CD14-positive monocyte (primary cell): ENCODE results near the gene HPS1. TPM values are rescaled to one million over a fixed set of nuclear protein-coding genes. Genes with fewer than 3 reads are reported as not detected.

Source experiments
- DNase-seq, 3 donors: peaks; one replicate each; pipeline ENCODE4 v3.0.0-alpha.2; 2011 to 2022
- H2AFZ ChIP-seq: 2 replicates; pipeline ENCODE4 v1.6.0; 2012; ENCODE audit warnings: mild to moderate bottlenecking, low read depth, low read length, inconsistent platforms; ENCODE audit not compliant: insufficient read depth, poor library complexity, severe bottlenecking
- H3K27ac ChIP-seq, 2 donors: 1 replicate in 1 of 2; 2 replicates in 1 of 2; pipeline ENCODE4 v1.5.1; 2012 to 2013; ENCODE audit warnings: low read length in 2 of 2, control low read depth in 1 of 2, inconsistent platforms in 1 of 2, low read depth in 1 of 2, mild to moderate bottlenecking in 1 of 2
- H3K27me3 ChIP-seq, 2 donors: one replicate each; pipeline versions ENCODE4 v1.6.0 to v1.6.1; 2011 to 2013; ENCODE audit warnings: low read length in 2 of 2; ENCODE audit not compliant: control insufficient read depth in 2 of 2, insufficient read depth in 2 of 2
- H3K36me3 ChIP-seq, 2 donors: replicated peaks in 1 of 2; 1 replicate in 1 of 2; 2 replicates in 1 of 2; pipeline versions ENCODE4 v1.5.1 to v1.6.1; 2012 to 2013; ENCODE audit warnings: low read length in 2 of 2, control low read depth in 1 of 2, inconsistent platforms in 1 of 2, mild to moderate bottlenecking in 1 of 2; ENCODE audit not compliant: insufficient read depth in 2 of 2, control insufficient read depth in 1 of 2
- H3K4me1 ChIP-seq, 2 donors: 1 replicate in 1 of 2; 2 replicates in 1 of 2; pipeline versions ENCODE4 v1.5.1 to v1.6.1; 2012 to 2013; ENCODE audit warnings: low read length in 2 of 2, control low read depth in 1 of 2, inconsistent platforms in 1 of 2, mild to moderate bottlenecking in 1 of 2, moderate library complexity in 1 of 2; ENCODE audit not compliant: insufficient read depth in 2 of 2, control insufficient read depth in 1 of 2
- H3K4me2 ChIP-seq: replicated peaks from 2 replicates; pipeline ENCODE3; 2012; ENCODE audit warnings: low read length, moderate library complexity, mild to moderate bottlenecking; ENCODE audit not compliant: poor library complexity, severe bottlenecking; ENCODE audit errors: extremely low read depth
- H3K4me3 ChIP-seq, 3 experiments: fragments of 200-600 bp in 1 of 3; sonication (generic) in 1 of 3; replicated peaks in 1 of 3; 1 replicate in 2 of 3; 2 replicates in 1 of 3; pipeline ENCODE4 v1.5.1; 2011 to 2013; ENCODE audit warnings: low read length in 3 of 3, mild to moderate bottlenecking in 3 of 3, control low read depth in 2 of 3, low read depth in 2 of 3, inconsistent platforms in 1 of 3, moderate library complexity in 1 of 3
- H3K79me2 ChIP-seq: 2 replicates; pipeline ENCODE4 v1.6.0; 2012; ENCODE audit warnings: mild to moderate bottlenecking, control low read depth, inconsistent platforms, low read length, moderate library complexity; ENCODE audit not compliant: insufficient read depth
- H3K9ac ChIP-seq: 2 replicates; pipeline ENCODE4 v1.6.0; 2017; ENCODE audit warnings: low read length, mild to moderate bottlenecking; ENCODE audit not compliant: insufficient read depth, poor library complexity, severe bottlenecking
- H3K9me3 ChIP-seq, 2 donors: replicated peaks in 1 of 2; 1 replicate in 1 of 2; 2 replicates in 1 of 2; pipeline versions ENCODE4 v1.5.1 to v1.6.1; 2012 to 2013; ENCODE audit warnings: low read length in 2 of 2, control low read depth in 1 of 2; ENCODE audit not compliant: control insufficient read depth in 1 of 2, insufficient read depth in 1 of 2
- H4K20me1 ChIP-seq: 2 replicates; pipeline ENCODE4 v1.6.0; 2012; ENCODE audit warnings: mild to moderate bottlenecking, low read length, control low read depth, moderate library complexity; ENCODE audit not compliant: insufficient read depth
- H3K27ac Mint-ChIP-seq, 7 donors: one replicate each; pipeline ENCODE4 v1.8.0; 2020; ENCODE audit warnings: mild to moderate bottlenecking in 7 of 7, mixed read lengths in 7 of 7, moderate library complexity in 6 of 7, inconsistent platforms in 2 of 7
- H3K27me3 Mint-ChIP-seq, 3 donors: one replicate each; pipeline ENCODE4 v1.8.0; 2021 to 2022; ENCODE audit warnings: low read depth in 3 of 3, mild to moderate bottlenecking in 3 of 3, mixed read lengths in 3 of 3, moderate library complexity in 3 of 3, inconsistent platforms in 1 of 3
- H3K36me3 Mint-ChIP-seq, 2 donors: one replicate each; pipeline ENCODE4 v1.8.0; 2020; ENCODE audit warnings: mixed read lengths in 2 of 2, inconsistent platforms in 1 of 2, mild to moderate bottlenecking in 1 of 2
- H3K4me1 Mint-ChIP-seq: one replicate; pipeline ENCODE4 v1.8.0; 2020; ENCODE audit warnings: mild to moderate bottlenecking, mixed read lengths
- H3K4me3 Mint-ChIP-seq, 2 donors: one replicate each; pipeline ENCODE4 v1.8.0; 2020; ENCODE audit warnings: mild to moderate bottlenecking in 2 of 2, mixed read lengths in 2 of 2, moderate library complexity in 1 of 2
- H3K9me3 Mint-ChIP-seq, 7 donors: one replicate each; pipeline ENCODE4 v1.8.0; 2020 to 2022; ENCODE audit warnings: mixed read lengths in 7 of 7, mild to moderate bottlenecking in 6 of 7, moderate library complexity in 6 of 7, inconsistent platforms in 2 of 7
- WGBS: methylation state at CpG from one replicate; pipeline ENCODE4 v1.1.5; 2013; ENCODE audit warnings: missing lambda C conversion rate; ENCODE audit not compliant: insufficient coverage; 5-methylcytosine and 5-hydroxymethylcytosine counted together
- intact Hi-C, 2 donors: fragments of 100-400 bp; cut with micrococcal nuclease; formaldehyde crosslinking; loops; one replicate each; pipeline versions ENCODE4 v1.15.0 to v1.15.1; 2023
- polyA plus RNA-seq, 3 donors: library from polyadenylated mRNA; depleted of rRNA in 1 of 3; unstranded in 2 of 3; stranded (reverse) in 1 of 3; fragments of 300-500 nt in 2 of 3; fragments of >200 nt in 1 of 3; fragmentation: Illumina TruSeq in 2 of 3; gene quantifications; 1 replicate in 2 of 3; 2 replicates in 1 of 3; pipeline ENCODE4 v1.2.3, GENCODE V29; 2012 to 2021
- TF ChIP-seq, protein P1 (sequence below): fragments of 200-600 bp; IDR thresholded peaks from one replicate; pipeline ENCODE4 v1.8.0; 2022; ENCODE audit warnings: antibody characterized with exemption, mild to moderate bottlenecking

HPS1 gene
- polyA plus RNA-seq, 3 donors, result 73.0 to 135 (median 85.2) TPM

DNA sequence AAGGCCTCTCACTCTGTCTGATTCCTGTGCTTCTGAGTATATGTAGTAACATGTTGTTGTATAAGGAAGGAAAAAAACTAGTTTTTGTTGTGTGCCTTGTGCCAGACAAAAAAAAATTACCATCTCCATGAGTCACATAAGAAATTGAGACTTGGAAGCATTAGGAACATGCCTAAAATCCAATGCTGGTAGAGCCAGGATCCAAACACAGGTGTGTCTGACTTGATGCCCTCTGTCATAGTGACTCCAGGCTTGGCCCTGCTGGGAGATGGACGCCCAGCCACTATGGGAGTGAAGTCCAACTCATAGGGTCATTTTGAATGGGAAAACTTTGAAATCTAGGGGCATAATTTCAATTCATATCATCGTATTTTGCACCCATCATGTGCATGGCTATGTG is 69.7 kb downstream of the HPS1 start:
- no peak overlapping the region for H3K9ac ChIP-seq
- no peak overlapping the region for H3K4me3 Mint-ChIP-seq
- peaks cover 6% of the 10 kb centered on the region for H3K4me1 Mint-ChIP-seq
- H3K79me2 ChIP-seq, result no peaks in the 10 kb centered on the region
- H2AFZ ChIP-seq, result no peak overlapping the region
- H3K36me3 Mint-ChIP-seq, result no peaks in the 10 kb centered on the region
- no CpG with 5 or more reads among the region's 2 CpGs for WGBS
- no peaks in the 10 kb centered on the region for H3K4me1 ChIP-seq
- peak overlapping the region in 1 of 7 donors; percentile 17 for H3K27ac Mint-ChIP-seq
- DNase-seq, result no peak
- H3K4me3 ChIP-seq, result no peak overlapping the region
- no peak overlapping the region for H3K4me2 ChIP-seq
- H3K27me3 ChIP-seq, result no peaks in the 10 kb centered on the region
- H3K36me3 ChIP-seq, result no peaks in the 10 kb centered on the region
- peaks cover 0 to 9% (median 3%) of the 10 kb centered on the region in 7 donors for H3K9me3 Mint-ChIP-seq
- intact Hi-C loops, result no loop called here
- TF ChIP-seq, protein P1, sequence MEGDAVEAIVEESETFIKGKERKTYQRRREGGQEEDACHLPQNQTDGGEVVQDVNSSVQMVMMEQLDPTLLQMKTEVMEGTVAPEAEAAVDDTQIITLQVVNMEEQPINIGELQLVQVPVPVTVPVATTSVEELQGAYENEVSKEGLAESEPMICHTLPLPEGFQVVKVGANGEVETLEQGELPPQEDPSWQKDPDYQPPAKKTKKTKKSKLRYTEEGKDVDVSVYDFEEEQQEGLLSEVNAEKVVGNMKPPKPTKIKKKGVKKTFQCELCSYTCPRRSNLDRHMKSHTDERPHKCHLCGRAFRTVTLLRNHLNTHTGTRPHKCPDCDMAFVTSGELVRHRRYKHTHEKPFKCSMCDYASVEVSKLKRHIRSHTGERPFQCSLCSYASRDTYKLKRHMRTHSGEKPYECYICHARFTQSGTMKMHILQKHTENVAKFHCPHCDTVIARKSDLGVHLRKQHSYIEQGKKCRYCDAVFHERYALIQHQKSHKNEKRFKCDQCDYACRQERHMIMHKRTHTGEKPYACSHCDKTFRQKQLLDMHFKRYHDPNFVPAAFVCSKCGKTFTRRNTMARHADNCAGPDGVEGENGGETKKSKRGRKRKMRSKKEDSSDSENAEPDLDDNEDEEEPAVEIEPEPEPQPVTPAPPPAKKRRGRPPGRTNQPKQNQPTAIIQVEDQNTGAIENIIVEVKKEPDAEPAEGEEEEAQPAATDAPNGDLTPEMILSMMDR, result no peak
- H4K20me1 ChIP-seq, result no peaks in the 10 kb centered on the region
- peaks cover 1 to 12% (median 10%) of the 10 kb centered on the region in 3 donors for H3K27me3 Mint-ChIP-seq
- H3K9me3 ChIP-seq, result peaks cover 0 to 5% of the 10 kb centered on the region in 2 donors
- H3K27ac ChIP-seq, result no peak overlapping the region

DNA sequence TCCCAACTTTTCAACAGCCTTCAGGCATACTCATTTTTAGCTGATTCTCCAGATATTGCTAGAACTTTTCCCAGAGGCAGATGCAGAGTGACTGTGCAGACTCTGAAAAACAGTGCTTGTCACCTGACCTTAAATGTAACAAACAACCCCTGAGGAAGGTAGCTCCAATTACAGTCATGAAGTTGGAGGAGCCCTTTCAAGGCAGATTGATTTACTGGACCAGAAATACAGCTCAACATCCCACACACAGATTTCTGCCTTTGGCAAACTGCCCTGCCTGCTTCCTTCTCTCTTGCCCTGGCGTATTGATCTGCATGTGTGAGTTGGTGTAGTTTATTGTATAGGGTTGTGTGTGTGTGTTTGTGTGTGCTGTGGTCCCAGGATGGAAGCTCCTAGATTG is 70.2 kb downstream of the HPS1 start:
- Histone ChIP-seq H3K4me1 (no peaks in the 10 kb centered on the region), H3K9ac (no peak overlapping the region), H4K20me1 (no peaks in the 10 kb centered on the region), H2AFZ (no peak overlapping the region), H3K4me3 (no peak overlapping the region), H3K27ac (no peak overlapping the region), H3K79me2 (no peaks in the 10 kb centered on the region), H3K36me3 (no peaks in the 10 kb centered on the region), H3K9me3 (peaks cover 0 to 5% of the 10 kb centered on the region in 2 donors), H3K4me2 (no peak overlapping the region), H3K27me3 (no peaks in the 10 kb centered on the region)
- no CpG with 5 or more reads among the region's 1 CpG for WGBS
- H3K4me1 Mint-ChIP-seq, result peaks cover 6% of the 10 kb centered on the region
- no peaks in the 10 kb centered on the region for H3K36me3 Mint-ChIP-seq
- TF ChIP-seq, protein P1, result no peak
- H3K27ac Mint-ChIP-seq, result no peak overlapping the region
- H3K27me3 Mint-ChIP-seq, result peaks cover 1 to 12% (median 11%) of the 10 kb centered on the region in 3 donors
- intact Hi-C loops, result no loop called here
- peaks cover 0 to 9% (median 3%) of the 10 kb centered on the region in 7 donors for H3K9me3 Mint-ChIP-seq
- H3K4me3 Mint-ChIP-seq, result no peak overlapping the region
- DNase-seq, result no peak
